GM12801 (cell line): ENCODE results near the gene ASIC2.

Experiments used
- TF ChIP-seq, protein P1 (sequence below): IDR thresholded peaks from one replicate; pipeline ENCODE4 v1.5.1; 2011; ENCODE audit warnings: control low read depth; ENCODE audit not compliant: insufficient read length; ENCODE audit errors: extremely low read depth

The ASIC2 gene

DNA sequence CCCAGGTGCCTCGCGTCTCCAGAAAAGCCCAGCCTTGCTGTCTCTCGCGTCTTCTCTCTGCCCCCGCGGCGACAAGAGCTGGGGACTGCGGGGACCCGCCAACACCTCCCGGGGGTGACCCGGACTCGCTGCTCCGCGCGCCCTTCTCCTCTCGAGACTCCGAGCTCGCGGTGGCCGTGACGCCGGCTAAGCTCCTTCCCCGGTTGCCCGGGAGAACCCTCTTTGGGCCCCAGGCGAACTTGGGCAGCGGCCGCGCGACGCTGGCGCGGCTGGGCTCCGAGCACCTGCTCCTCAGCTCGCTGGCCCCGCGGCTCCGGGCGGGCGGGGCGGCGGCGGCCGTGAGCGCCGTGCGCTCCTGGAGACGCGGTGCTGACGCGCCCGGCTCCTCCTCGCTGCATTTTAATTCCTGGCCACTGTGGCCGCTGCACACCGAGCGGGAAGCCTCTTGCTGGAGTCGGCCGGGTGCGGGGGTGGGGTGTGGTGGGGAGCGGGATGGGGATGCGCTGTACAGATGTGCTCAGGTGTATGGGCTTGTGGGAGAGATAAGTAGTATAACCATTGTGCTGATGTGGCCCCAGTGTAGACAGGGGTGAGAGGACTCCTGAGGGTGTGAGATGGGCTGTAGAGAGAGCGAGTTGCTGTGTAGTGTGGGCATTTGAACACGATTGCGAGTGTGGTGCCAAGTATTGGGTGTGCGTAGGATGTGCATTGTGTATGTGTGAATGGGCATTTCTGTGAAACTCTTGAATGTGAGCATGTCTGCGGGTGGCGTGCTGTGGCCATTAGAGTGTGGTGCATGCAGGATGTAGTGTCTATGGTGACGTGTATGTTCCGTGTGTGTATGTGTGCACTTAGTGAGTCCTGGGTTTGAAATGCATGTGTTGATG, at the start of gene ASIC2:
Gene ASIC2, minus strand, starts transcription at position 315 of the 887 bp plus-strand sequence.
- TF ChIP-seq, protein P1, sequence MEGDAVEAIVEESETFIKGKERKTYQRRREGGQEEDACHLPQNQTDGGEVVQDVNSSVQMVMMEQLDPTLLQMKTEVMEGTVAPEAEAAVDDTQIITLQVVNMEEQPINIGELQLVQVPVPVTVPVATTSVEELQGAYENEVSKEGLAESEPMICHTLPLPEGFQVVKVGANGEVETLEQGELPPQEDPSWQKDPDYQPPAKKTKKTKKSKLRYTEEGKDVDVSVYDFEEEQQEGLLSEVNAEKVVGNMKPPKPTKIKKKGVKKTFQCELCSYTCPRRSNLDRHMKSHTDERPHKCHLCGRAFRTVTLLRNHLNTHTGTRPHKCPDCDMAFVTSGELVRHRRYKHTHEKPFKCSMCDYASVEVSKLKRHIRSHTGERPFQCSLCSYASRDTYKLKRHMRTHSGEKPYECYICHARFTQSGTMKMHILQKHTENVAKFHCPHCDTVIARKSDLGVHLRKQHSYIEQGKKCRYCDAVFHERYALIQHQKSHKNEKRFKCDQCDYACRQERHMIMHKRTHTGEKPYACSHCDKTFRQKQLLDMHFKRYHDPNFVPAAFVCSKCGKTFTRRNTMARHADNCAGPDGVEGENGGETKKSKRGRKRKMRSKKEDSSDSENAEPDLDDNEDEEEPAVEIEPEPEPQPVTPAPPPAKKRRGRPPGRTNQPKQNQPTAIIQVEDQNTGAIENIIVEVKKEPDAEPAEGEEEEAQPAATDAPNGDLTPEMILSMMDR = no peak

DNA sequence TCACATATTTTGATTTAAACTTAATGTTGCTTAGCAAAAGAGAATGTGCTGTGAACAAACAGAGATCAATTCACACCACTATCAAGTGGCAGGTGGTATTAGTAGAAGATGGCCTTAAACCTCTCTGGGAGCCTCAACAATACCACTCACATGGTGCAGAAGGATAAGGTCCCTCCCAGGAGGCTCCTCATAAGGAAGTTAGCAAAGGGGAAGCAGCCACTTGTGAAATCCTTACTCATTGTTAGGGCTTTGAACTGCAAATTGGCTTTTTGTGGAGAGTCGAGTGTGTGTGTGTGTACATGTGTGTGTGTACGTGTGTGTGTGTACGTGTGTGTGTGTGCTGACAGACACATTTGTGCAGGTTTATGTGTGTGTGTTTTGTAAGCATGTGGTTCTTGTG, 48.9 kb upstream of the ASIC2 start:
- TF ChIP-seq, protein P1 = no peak

DNA sequence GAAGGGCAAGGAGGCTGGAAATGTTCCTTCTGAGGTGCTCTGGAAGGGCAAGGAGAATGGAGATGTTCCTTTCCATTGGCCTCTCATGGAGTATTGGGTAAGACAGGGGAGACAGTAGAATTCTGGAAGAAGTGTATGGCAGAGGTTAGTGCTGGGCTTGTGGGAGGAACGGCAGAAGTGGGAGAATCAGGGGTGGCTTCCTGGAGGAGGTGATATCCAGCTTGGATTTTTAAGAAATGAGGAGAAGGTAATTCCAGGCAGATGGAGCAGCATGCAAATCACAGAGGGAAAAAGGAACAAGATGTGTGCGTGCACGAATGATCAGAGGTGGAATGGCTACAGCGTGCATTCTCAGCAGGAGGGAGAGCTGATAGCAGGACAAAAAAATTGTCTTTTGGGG, 45.1 kb upstream of the ASIC2 start:
- TF ChIP-seq, protein P1 = no peak

DNA sequence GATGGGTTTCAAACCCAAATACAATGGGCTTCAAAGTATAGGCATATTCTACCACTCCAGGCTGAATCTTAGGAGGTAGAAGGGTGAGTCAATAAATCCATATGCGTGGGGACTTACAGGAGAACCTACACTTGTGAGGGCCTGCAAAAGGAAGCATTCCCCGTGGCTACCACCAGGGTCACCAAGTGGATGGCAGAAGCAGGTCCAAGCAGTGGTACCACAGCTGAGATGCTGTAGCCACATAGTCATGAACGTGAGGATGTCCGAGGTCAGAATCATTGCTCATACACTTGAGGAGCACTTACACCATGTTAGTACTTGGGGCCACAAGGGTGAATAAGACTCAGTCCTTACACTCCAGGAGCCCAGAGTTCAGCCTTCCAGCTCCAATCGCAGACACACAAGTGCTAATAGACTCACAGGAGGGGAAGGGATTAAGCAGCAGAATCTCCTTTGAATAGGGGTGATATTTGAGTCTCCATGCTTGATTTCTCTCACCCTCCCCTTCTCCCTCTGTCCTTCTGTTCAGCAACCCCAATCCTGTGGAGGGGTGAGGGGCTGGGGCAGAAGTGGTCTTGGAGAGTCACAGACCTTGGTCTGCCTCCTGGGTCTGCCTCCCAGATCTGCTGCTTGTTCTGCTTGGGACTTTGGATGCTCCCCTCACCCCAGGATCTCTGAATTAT, 42.5 kb upstream of the ASIC2 start:
- TF ChIP-seq, protein P1 = no peak

DNA sequence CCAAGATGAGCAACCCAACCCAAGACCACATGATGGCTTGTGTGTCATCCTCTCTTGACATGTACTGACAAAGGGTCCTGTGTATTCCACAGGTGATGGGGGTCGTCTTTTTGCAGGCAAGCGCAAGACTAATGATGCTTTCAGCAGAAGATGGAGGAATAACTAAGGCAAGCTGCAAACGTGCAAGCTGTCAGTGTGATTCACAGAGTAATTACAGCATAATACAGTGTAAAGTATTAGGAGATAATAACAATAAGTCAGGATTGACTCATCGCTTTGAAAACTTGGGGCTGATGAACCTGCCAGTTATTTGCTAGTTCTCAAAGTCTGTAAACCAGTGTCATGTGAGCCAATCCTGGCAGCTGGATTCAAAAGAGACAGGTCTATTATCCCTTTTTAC, 41.6 kb upstream of the ASIC2 start:
- TF ChIP-seq, protein P1 = no peak

DNA sequence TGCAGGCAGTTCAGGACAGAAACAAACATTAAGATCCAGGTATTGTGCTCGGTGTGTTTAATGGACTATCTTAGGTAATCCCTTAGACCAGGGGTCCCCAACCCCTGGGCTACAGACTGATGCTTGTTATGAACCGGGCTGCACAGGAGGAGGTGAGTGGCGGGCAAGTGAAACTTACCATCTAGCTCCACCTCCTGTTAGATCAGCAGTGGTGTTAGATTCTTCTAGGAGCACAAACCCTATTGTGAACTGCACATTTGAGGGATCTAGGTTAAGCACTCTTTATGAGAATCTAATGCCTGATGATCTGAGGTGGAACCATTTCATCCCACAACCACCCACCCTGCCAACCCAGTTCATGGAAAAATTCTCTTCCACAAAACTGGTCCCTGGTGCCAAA, 37.8 kb upstream of the ASIC2 start:
- TF ChIP-seq, protein P1 = no peak

DNA sequence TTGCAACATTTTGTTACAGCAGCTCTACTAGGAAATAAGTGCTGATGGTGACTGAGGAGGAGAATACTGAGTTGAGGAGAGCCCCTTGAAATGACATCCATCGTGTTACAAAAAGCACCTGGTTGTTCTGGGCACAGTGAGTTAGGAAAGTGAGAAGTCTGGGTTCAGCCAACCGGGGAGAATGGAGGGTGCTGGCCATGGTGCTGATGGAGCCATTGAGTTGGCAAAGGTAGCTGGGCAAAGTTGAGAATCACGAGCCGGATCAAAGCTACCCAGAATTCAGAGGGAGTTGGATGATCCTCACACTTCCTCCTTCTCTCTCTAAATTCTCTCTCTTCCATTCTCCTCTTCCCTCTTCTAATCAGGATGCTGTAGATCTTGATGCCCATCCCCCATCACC, 35.0 kb upstream of the ASIC2 start:
- TF ChIP-seq, protein P1 = no peak
